Testis (tissue), 3 donors: ENCODE data around the gene FSD2. TPM values are rescaled to one million over a fixed set of nuclear protein-coding genes. Genes with fewer than 3 reads are reported as not detected.

Source experiments
- DNase-seq: peaks from one replicate; pipeline ENCODE4 v3.0.0-alpha.2; 2019
- H3K27ac ChIP-seq, 2 donors: fragments of 200-600 bp; sonication (generic); one replicate each; pipeline ENCODE4 v1.5.1; 2019
- H3K27me3 ChIP-seq: fragments of 200-600 bp; sonication (generic); one replicate; pipeline ENCODE4 v1.5.1; 2019
- H3K36me3 ChIP-seq: fragments of 200-600 bp; sonication (generic); one replicate; pipeline ENCODE4 v1.5.1; 2017; ENCODE audit warnings: low read depth; ENCODE audit errors: missing control alignments
- H3K4me1 ChIP-seq: fragments of 200-600 bp; sonication (generic); one replicate; pipeline ENCODE4 v1.5.1; 2019
- H3K4me3 ChIP-seq, 2 donors: fragments of 200-600 bp; sonication (generic); one replicate each; pipeline ENCODE4 v1.5.1; 2017 to 2019
- H3K9me3 ChIP-seq: fragments of 200-600 bp; sonication (generic); one replicate; pipeline ENCODE4 v1.5.1; 2017
- CTCF ChIP-seq, 3 experiments: fragments of 450-650 bp in 2 of 3; fragments of 200-600 bp in 1 of 3; sonication (generic) in 1 of 3; IDR thresholded peaks; one replicate each; pipeline ENCODE4 v1.5.1; 2016 to 2019; ENCODE audit warnings: antibody characterized with exemption in 3 of 3, mild to moderate bottlenecking in 2 of 3, moderate library complexity in 1 of 3
- POLR2A ChIP-seq: fragments of 450-650 bp; IDR thresholded peaks from one replicate; pipeline ENCODE4 v1.6.1; 2017; ENCODE audit warnings: antibody characterized with exemption, mild to moderate bottlenecking, moderate library complexity
- WGBS, 2 donors: methylation state at CpG; one replicate each; pipeline ENCODE4 v1.1.5; 2018; 5-methylcytosine and 5-hydroxymethylcytosine counted together
- intact Hi-C: fragments of 100-400 bp; cut with DNase I; formaldehyde crosslinking; loops from one replicate; pipeline ENCODE4 v1.15.1; 2023; ENCODE audit warnings: low total_unique reads
- polyA plus RNA-seq: library from polyadenylated mRNA; stranded (reverse); fragments of 350-450 nt; fragmentation: Illumina TruSeq; extraction: RNeasy Lipid Tissue Mini Kit (QIAGEN cat#74804); gene quantifications from one replicate; pipeline ENCODE4 v1.2.3, GENCODE V29; 2014; ENCODE audit warnings: low read depth, low replicate concordance; ENCODE audit not compliant: insufficient read depth
- total RNA-seq, 2 donors: library from RNA; depleted of rRNA; stranded (reverse); fragments of >200 nt; gene quantifications; one replicate each; pipeline ENCODE4 v1.2.3, GENCODE V29; 2016

The FSD2 gene
- total and polyA plus RNA-seq, 3 donors from 2014 or later = 0.19 to 0.95 TPM; not detected in 1

GRCh38 chr15:82714016-82714415 lies 91.9 kb downstream of the FSD2 start:
- no peaks in the 10 kb centered on the region for H3K9me3 ChIP-seq
- WGBS, 2 donors = 74% methylated on average over 3 of the region's 3 CpGs; no CpG with 5 or more reads in 1 of the 2 donors
- no peaks in the 10 kb centered on the region for H3K36me3 ChIP-seq
- no peak overlapping the region for H3K27ac ChIP-seq
- DNase-seq = no peak
- H3K4me1 ChIP-seq = no peaks in the 10 kb centered on the region
- intact Hi-C loops = no loop called here
- H3K4me3 ChIP-seq = no peak overlapping the region
- no peaks in the 10 kb centered on the region for H3K27me3 ChIP-seq
- TF ChIP-seq CTCF (IDR thresholded peaks at IDR 0.05) (no peak), POLR2A (no peak)

GRCh38 chr15:82712036-82712435 lies 93.8 kb downstream of the FSD2 start:
- no peak overlapping the region for H3K27ac ChIP-seq
- H3K36me3 ChIP-seq = no peaks in the 10 kb centered on the region
- intact Hi-C loops = no loop called here
- H3K4me3 ChIP-seq = no peak overlapping the region
- no peak for DNase-seq
- no peaks in the 10 kb centered on the region for H3K27me3 ChIP-seq
- TF ChIP-seq POLR2A (no peak), CTCF (IDR thresholded peaks at IDR 0.05) (no peak)
- no peaks in the 10 kb centered on the region for H3K4me1 ChIP-seq
- H3K9me3 ChIP-seq = no peaks in the 10 kb centered on the region
- 63 to 75% methylated on average over 3 of the region's 3 CpGs for WGBS, 2 donors

GRCh38 chr15:82710926-82711490 lies 94.9 kb downstream of the FSD2 start:
- WGBS, 2 donors = 94 to 100% methylated on average over 2 to 26 of the region's 26 CpGs
- Histone ChIP-seq H3K27me3 (no peaks in the 10 kb centered on the region), H3K4me3 (no peak overlapping the region), H3K4me1 (no peaks in the 10 kb centered on the region), H3K27ac (no peak overlapping the region), H3K36me3 (no peaks in the 10 kb centered on the region), H3K9me3 (no peaks in the 10 kb centered on the region)
- intact Hi-C loops = no loop called here
- TF ChIP-seq POLR2A = no peak
- no peak for TF ChIP-seq CTCF (IDR thresholded peaks at IDR 0.05)
- no peak for DNase-seq

- Histone ChIP-seq H3K27ac (peak overlapping the region in 1 of 2 donors; percentile 19), H3K9me3 (no peaks in the 10 kb centered on the region), H3K27me3 (no peaks in the 10 kb centered on the region), H3K4me1 (no peaks in the 10 kb centered on the region), H3K4me3 (peak overlapping the region; percentile 62 to 76), H3K36me3 (no peaks in the 10 kb centered on the region)
- TF ChIP-seq CTCF (IDR thresholded peaks at IDR 0.05) (no peak), POLR2A (no peak)
- intact Hi-C loops = no loop called here
- WGBS, 2 donors = 8 to 15% methylated on average over 10 to 14 of the region's 14 CpGs
- DNase-seq = no peak
These were observed 95.7 kb downstream of the FSD2 start for GRCh38 chr15:82710208-82710555.
